ENCODE measurements around the gene TCL1B.
"Not testable (repeated sequence)": the region's sequence is repeated elsewhere in the genome, so short reads cannot be mapped to it uniquely, and the experiment has no call there.

The TCL1B gene

DNA sequence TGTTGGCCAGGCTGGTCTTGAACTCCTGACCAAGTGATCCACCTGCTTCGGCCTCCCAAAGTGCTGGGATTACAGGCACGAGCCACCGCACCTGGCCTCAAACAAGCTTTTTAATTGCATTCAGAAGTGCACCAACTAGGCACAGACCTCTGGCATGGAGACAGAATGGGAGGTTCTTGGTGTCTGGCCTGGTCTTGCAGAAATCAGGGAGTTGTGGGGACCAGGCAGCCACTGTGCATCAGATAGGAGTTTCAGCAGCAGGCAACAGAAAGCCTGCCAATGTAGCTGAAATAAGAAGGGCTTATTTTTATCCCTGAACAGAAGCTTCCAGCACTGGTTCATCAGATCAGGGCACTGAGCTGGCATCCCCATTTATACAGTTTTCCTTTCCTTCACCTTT is 22.2 kb upstream of the TCL1B start:
- Histone ChIP-seq H3K27me3 (peaks cover 3% of the 10 kb centered on the region; the same call in 1 of the 2 replicates), H3K36me3 (no peaks in the 10 kb centered on the region), H3K4me1 (no peaks in the 10 kb centered on the region; the same call in 1 of the 2 replicates), H3K4me3 (ENCODE audit: low read depth, low read length) (no peak overlapping the region), H3K9me3 (no peaks in the 10 kb centered on the region)
- DNase-seq = no peak
- no peak for TF ChIP-seq CTCF (IDR thresholded peaks at IDR 0.05; ENCODE audit: low read depth, low read length)

GRCh38 chr14:95664546-95664945 is 21.7 kb upstream of the TCL1B start:
- DNase-seq = no peak
- Histone ChIP-seq H3K9me3 (no peaks in the 10 kb centered on the region), H3K4me3 (ENCODE audit: low read depth, low read length) (no peak overlapping the region), H3K27me3 (peaks cover 4% of the 10 kb centered on the region; the same call in 1 of the 2 replicates), H3K36me3 (no peaks in the 10 kb centered on the region), H3K4me1 (no peaks in the 10 kb centered on the region; the same call in 1 of the 2 replicates)
- no peak for TF ChIP-seq CTCF (IDR thresholded peaks at IDR 0.05; ENCODE audit: low read depth, low read length)

- not testable (repeated sequence) for H3K9me3 ChIP-seq; H3K36me3 ChIP-seq; H3K4me3 ChIP-seq (ENCODE audit: low read depth, low read length); H3K27me3 ChIP-seq; H3K4me1 ChIP-seq
- 0 out of 2 replicates have a peak, but pooled peaks have one; percentile 14 for TF ChIP-seq CTCF (IDR thresholded peaks at IDR 0.05; ENCODE audit: low read depth, low read length)
- DNase-seq = peak; percentile 21
Measured at GRCh38 chr14:95665530-95665929, 20.7 kb upstream of the TCL1B start.

GRCh38 chr14:95666450-95666849 is 19.8 kb upstream of the TCL1B start:
- TF ChIP-seq CTCF (IDR thresholded peaks at IDR 0.05; ENCODE audit: low read depth, low read length) = no peak
- no peak for DNase-seq
- Histone ChIP-seq H3K4me1 (no peaks in the 10 kb centered on the region), H3K4me3 (ENCODE audit: low read depth, low read length) (no peak overlapping the region), H3K9me3 (no peaks in the 10 kb centered on the region), H3K27me3 (peaks cover 10% of the 10 kb centered on the region; the same call in 1 of the 2 replicates), H3K36me3 (no peaks in the 10 kb centered on the region)

DNA sequence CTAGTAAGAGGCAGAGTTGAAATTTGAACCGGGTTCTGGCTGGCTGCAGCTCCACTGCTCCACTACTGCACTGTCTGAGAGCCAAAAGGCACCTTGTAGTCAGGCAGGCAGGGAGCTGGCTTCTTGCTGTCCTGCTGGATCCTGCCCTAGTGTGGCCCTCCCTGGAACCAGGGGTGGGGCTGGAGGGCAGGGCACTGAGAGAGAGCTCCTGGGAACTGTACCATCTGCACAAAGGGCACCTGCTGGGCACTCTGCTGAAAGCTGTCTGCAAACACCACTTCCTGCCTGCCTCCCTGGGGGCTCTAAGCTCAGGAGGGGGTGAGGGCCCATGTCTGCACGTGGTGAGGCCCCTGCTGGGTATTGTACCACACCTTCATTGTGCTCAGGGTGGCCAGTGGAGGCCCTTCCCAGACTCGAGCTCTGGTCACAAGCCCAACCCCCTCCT is 19.0 kb upstream of the TCL1B start:
- Histone ChIP-seq H3K4me3 (ENCODE audit: low read depth, low read length) (no peak overlapping the region), H3K9me3 (no peaks in the 10 kb centered on the region), H3K36me3 (no peaks in the 10 kb centered on the region), H3K4me1 (no peaks in the 10 kb centered on the region), H3K27me3 (peaks cover 10% of the 10 kb centered on the region; the same call in 1 of the 2 replicates)
- TF ChIP-seq CTCF (IDR thresholded peaks at IDR 0.05; ENCODE audit: low read depth, low read length) = no peak
- DNase-seq = no peak

DNA sequence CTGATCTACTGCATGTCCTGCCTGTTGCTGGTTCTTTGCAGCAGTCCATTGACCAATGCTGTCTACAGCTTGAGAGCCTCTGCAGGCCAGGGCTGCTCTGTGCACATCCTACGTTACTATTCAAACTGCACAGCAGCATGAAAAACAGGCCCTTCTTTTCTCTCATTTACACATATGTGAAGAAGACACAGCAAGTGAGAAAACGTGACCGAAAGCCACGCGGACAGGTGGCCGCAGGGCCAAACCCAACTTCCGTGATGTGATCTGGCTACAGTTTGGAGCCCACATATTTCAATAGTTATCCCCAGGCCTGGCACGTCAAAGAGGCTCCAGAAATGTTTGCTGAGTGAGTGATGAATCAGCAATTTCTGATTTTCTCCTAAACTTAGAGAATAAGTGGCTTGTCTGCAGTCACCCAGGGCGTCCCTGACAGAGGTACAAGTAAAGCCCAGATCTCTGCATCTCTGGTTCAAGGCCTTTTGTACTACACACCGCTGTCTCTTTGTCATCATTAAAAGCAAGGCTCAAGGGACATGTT is 17.9 kb upstream of the TCL1B start:
- Histone ChIP-seq H3K4me3 (ENCODE audit: low read depth, low read length) (no peak overlapping the region), H3K4me1 (no peaks in the 10 kb centered on the region), H3K9me3 (no peaks in the 10 kb centered on the region), H3K27me3 (peaks cover 9% of the 10 kb centered on the region), H3K36me3 (no peaks in the 10 kb centered on the region)
- no peak for DNase-seq
- TF ChIP-seq CTCF (IDR thresholded peaks at IDR 0.05; ENCODE audit: low read depth, low read length) = no peak
